ENCODE results near the gene NIPAL1. TPM values are rescaled to one million over a fixed set of nuclear protein-coding genes. Genes with fewer than 3 reads are reported as not detected.

The NIPAL1 gene
- total RNA-seq, result 0.46 and 2.0 TPM in 2 replicates

DNA sequence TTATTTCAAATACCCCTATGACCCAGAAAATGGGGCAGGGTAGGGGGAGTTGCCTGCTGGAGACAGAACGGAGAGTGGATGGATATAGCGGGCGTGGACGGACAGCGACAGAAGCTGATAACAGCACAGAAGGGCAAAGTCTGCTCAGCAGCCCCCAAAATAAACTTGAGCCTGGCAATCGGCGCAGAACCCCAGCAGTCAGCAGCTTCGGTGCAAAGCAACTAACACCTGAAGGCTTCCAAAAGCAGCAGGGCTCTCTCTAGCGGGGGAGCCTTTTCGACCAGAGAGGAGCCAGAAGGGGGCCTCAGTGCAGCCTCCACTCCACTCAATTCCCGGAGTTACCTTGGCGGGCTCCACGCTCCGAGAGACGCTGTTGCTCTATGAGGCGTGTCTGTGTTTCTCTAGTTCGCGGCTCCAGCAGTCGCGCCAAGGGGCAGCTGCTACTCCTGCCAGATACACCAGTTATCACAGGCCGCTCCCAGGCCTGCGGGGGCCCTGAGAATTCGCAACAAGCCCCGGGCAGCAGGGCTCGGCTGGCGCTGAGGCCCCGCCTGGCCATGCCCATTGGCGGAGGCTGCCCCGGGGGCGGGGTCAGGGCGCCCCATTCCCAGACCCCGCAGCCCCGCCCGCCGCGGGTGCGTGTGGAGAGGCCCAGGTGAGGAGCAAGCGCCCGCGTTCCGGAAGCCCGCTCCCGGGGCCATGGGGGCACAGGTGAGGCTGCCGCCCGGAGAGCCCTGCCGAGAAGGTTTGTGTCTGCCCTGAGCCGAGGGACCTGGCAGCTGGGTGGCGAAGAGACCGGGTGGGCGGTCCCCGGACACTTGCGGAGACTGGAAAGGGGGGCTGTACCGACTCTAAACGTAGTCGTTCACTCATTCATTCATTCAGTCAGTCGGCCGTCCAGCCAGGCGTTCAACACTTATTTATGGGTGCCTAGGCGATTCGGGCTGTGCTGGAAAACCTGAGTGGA is at the start of gene NIPAL1, which contains the start of gene CNGA1:
TSS of gene NIPAL1 (plus strand) at position 632 of the 967 bp plus-strand sequence. CDS start at position 700, 68 bp downstream.
TSS of gene CNGA1 (minus strand) at position 541 of the 967 bp plus-strand sequence. CDS start 63,992 bp downstream, outside the sequence.

Other genes starting within 250 kb of the NIPAL1 start
- 1.7 and 2.4 TPM in 2 replicates for gene CORIN, start 178.7 kb upstream of the NIPAL1 start, total RNA-seq
- gene NFXL1, start 102.2 kb upstream of the NIPAL1 start, total RNA-seq, result 8.9 and 10.1 TPM in 2 replicates
- gene CNGA1, start 91 bp upstream of the NIPAL1 start, total RNA-seq, result 0.46 and 4.5 TPM in 2 replicates
- gene TXK, start 117.5 kb downstream of the NIPAL1 start, total RNA-seq, result 0.23 and 0.26 TPM in 2 replicates